PC-9 (cell line): ENCODE results near the gene RTN1. TPM values are rescaled to one million over a fixed set of nuclear protein-coding genes. Genes with fewer than 3 reads are reported as not detected.

Experiments
- Bru-seq: library from RNA; stranded (reverse); fragments of 400-500 nt; gene quantifications from one replicate; lab custom pipeline; 2021; lab: Mats Ljungman, UMichigan
- BruChase-seq, 2 experiments: library from RNA; stranded (reverse); fragments of 400-500 nt; gene quantifications; one replicate each; lab custom pipeline; 2021; lab: Mats Ljungman, UMichigan
- BruUV-seq: library from RNA; stranded (reverse); fragments of 400-500 nt; replicated peaks from 2 replicates; lab custom pipeline; 2021; lab: Mats Ljungman, UMichigan
- CTCF ChIA-PET: fragments of 300-600 bp; sonication (Branson Sonifier 250); formaldehyde crosslinking; loops from one replicate; lab custom pipeline; 2022; ENCODE audit warnings: antibody characterized with exemption; lab: Charles Lee
- POLR2A ChIA-PET: fragments of 300-600 bp; sonication (Branson Sonifier 250); formaldehyde crosslinking; loops from one replicate; lab custom pipeline; 2022; ENCODE audit warnings: antibody characterized with exemption; ENCODE audit not compliant: unreplicated experiment; lab: Charles Lee
- DNase-seq, 2 experiments: peaks; one replicate each; pipeline versions ENCODE4 v3.0.0 to v3.0.0-alpha.2; 2015 to 2022; ENCODE audit warnings: mixed read lengths in 1 of 2
- H2AFZ ChIP-seq: fragments of 200-600 bp; sonication (generic); 2 replicates; pipeline ENCODE4 v1.8.1; 2017; ENCODE audit warnings: antibody characterized with exemption
- H3F3A ChIP-seq: fragments of 200-600 bp; sonication (generic); 2 replicates; pipeline ENCODE4 v1.8.1; 2017; ENCODE audit warnings: antibody characterized with exemption, mild to moderate bottlenecking, low read depth; ENCODE audit not compliant: insufficient read depth
- H3K27ac ChIP-seq: fragments of 200-600 bp; sonication (generic); 2 replicates; pipeline ENCODE4 v1.6.1; 2016; ENCODE audit warnings: mixed run types
- H3K27me3 ChIP-seq: fragments of 200-600 bp; sonication (generic); 2 replicates; pipeline ENCODE4 v1.6.1; 2016; ENCODE audit warnings: low read depth, mixed run types; ENCODE audit not compliant: insufficient read depth
- H3K36me3 ChIP-seq: fragments of 200-600 bp; sonication (generic); 2 replicates; pipeline ENCODE4 v1.6.1; 2016; ENCODE audit warnings: low read depth, mixed run types
- H3K4me1 ChIP-seq: fragments of 200-600 bp; sonication (generic); replicated peaks from 2 replicates; pipeline ENCODE4 v1.6.1; 2016; ENCODE audit warnings: mixed run types; ENCODE audit not compliant: insufficient read depth
- H3K4me2 ChIP-seq: fragments of 200-600 bp; sonication (generic); 2 replicates; pipeline ENCODE4 v1.6.1; 2017; ENCODE audit warnings: mixed run types
- H3K4me3 ChIP-seq: fragments of 200-600 bp; sonication (generic); 2 replicates; pipeline ENCODE4 v1.6.1; 2016; ENCODE audit warnings: mixed run types
- H3K79me2 ChIP-seq: fragments of 200-600 bp; sonication (generic); 2 replicates; pipeline ENCODE4 v1.6.1; 2017; ENCODE audit warnings: low read depth, mixed run types
- H3K9me2 ChIP-seq: fragments of 200-600 bp; sonication (generic); 2 replicates; pipeline ENCODE4 v1.8.1; 2017; ENCODE audit warnings: mild to moderate bottlenecking; ENCODE audit not compliant: insufficient read depth
- H3K9me3 ChIP-seq: fragments of 200-600 bp; sonication (generic); 2 replicates; pipeline ENCODE4 v1.8.1; 2016; ENCODE audit warnings: low read depth; ENCODE audit not compliant: insufficient read depth
- H4K20me1 ChIP-seq: fragments of 200-600 bp; sonication (generic); 2 replicates; pipeline ENCODE4 v1.8.1; 2017; ENCODE audit not compliant: insufficient read depth
- CTCF ChIP-seq: fragments of 200-600 bp; sonication (generic); conservative IDR thresholded peaks from 2 replicates; pipeline ENCODE4 v1.6.1; 2017; ENCODE audit warnings: mixed run types, antibody characterized with exemption, mild to moderate bottlenecking, moderate library complexity
- EZH2 ChIP-seq: fragments of 200-600 bp; sonication (generic); IDR thresholded peaks from 2 replicates; pipeline ENCODE4 v1.8.0; 2017; ENCODE audit warnings: antibody characterized with exemption, low read depth
- intact Hi-C: fragments of 100-400 bp; cut with micrococcal nuclease; formaldehyde crosslinking; loops from one replicate; pipeline ENCODE4 v1.10.0; 2022; ENCODE audit not compliant: unreplicated experiment
- long read RNA-seq: library from polyadenylated mRNA; stranded (forward); transcript quantifications from one replicate; pipeline ENCODE4 v2.0.0, GENCODE V29; 2022
- total RNA-seq: library from RNA; stranded (reverse); gene quantifications from 2 replicates; pipeline ENCODE4 v1.2.3, GENCODE V29; 2021

Gene RTN1
- total RNA-seq (not detected in 2 replicates), Bru-seq, nascent RNA (percentile 8 among the genes with signal in this experiment), BruChase-seq, experiment 1, labeled RNA remaining after a 2-hour chase (percentile 10 among the genes with signal in this experiment), BruChase-seq, experiment 2, labeled RNA remaining after a 6-hour chase (percentile 9 among the genes with signal in this experiment)
- long read RNA-seq, result 0 reads

GRCh38 chr14:59870277-59871165 lies at the start of gene RTN1:
RTN1 (minus strand) TSS chr14:59870776; CDS start chr14:59870630, 146 bp downstream.
- H3F3A ChIP-seq, result no peaks in the 10 kb centered on the region
- no peak within 1 kb of the TSS for H3K27ac ChIP-seq
- no peaks in the 10 kb centered on the region for H3K36me3 ChIP-seq
- H3K4me1 ChIP-seq, result no peaks in the 10 kb centered on the region
- H3K4me3 ChIP-seq, result no peak within 1 kb of the TSS
- H3K27me3 ChIP-seq, result no peaks in the 10 kb centered on the region
- H3K9me2 ChIP-seq, result no peaks in the 10 kb centered on the region
- no peaks in the 10 kb centered on the region for H3K9me3 ChIP-seq
- ChIA-PET CTCF (no interaction called here), POLR2A (no interaction called here)
- no peaks in the 10 kb centered on the region for H4K20me1 ChIP-seq
- intact Hi-C loops, result no loop called here
- no peak within 1 kb of the TSS for H2AFZ ChIP-seq
- no peak within 1 kb of the TSS for H3K4me2 ChIP-seq
- TF ChIP-seq CTCF, result no peak
- no peak for TF ChIP-seq EZH2
- no peaks in the 10 kb centered on the region for H3K79me2 ChIP-seq
- no TSS peak for BruUV-seq
- no peak for DNase-seq

DNA sequence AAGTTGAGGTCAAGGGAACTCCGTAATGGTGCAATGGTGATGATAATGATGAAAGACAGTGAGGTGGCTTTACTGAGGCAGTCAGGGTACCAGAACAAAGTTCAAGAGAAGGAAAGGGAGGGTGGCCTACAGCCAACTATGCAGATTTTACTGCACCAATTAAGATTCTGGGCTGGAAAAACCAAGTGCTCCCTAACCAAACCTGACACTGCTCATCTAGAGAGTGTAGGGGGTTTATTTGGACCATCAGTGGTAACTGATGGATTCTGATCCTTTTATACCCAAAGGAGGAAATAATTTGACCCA lies 49.8 kb upstream of the RTN1 start:
- Histone ChIP-seq H3F3A (no peaks in the 10 kb centered on the region), H2AFZ (no peak overlapping the region), H3K9me3 (no peaks in the 10 kb centered on the region; the same call in 1 of the 2 replicates), H3K79me2 (no peaks in the 10 kb centered on the region), H3K9me2 (no peaks in the 10 kb centered on the region; the same call in 1 of the 2 replicates), H3K36me3 (no peaks in the 10 kb centered on the region), H4K20me1 (no peaks in the 10 kb centered on the region), H3K27ac (no peak overlapping the region), H3K4me1 (no peaks in the 10 kb centered on the region), H3K27me3 (no peaks in the 10 kb centered on the region), H3K4me2 (no peak overlapping the region), H3K4me3 (no peak overlapping the region)
- ChIA-PET POLR2A (no interaction called here), CTCF (no interaction called here)
- no peak for TF ChIP-seq EZH2
- intact Hi-C loops, result no loop called here
- no peak for DNase-seq
- BruUV-seq, result no TSS peak

GRCh38 chr14:59919570-59920377 lies 49.2 kb upstream of the RTN1 start, which contains the start of gene LRRC9:
LRRC9 (plus strand) TSS chr14:59920144.
- H3K27me3 ChIP-seq, result no peaks in the 10 kb centered on the region
- H3K27ac ChIP-seq, result no peak within 1 kb of the TSS
- no peak for TF ChIP-seq CTCF
- TF ChIP-seq EZH2, result no peak
- no peaks in the 10 kb centered on the region; the same call in 1 of the 2 replicates for H3K9me3 ChIP-seq
- no peaks in the 10 kb centered on the region for H3K36me3 ChIP-seq
- H3K4me2 ChIP-seq, result no peak within 1 kb of the TSS
- POLR2A ChIA-PET, result no interaction called here
- H3K79me2 ChIP-seq, result no peaks in the 10 kb centered on the region
- intact Hi-C loops, result loop anchor here (10.0 kb wide), 1 partner anchor 895 kb away; no protein-coding TSS in a partner anchor
- H2AFZ ChIP-seq, result no peak within 1 kb of the TSS
- no peak for DNase-seq
- no peaks in the 10 kb centered on the region; the same call in 1 of the 2 replicates for H3K9me2 ChIP-seq
- no peaks in the 10 kb centered on the region for H3K4me1 ChIP-seq
- H3F3A ChIP-seq, result no peaks in the 10 kb centered on the region
- BruUV-seq, result no TSS peak
- H4K20me1 ChIP-seq, result no peaks in the 10 kb centered on the region
- CTCF ChIA-PET, result no interaction called here
- H3K4me3 ChIP-seq, result no peak within 1 kb of the TSS
